ENCODE data around the gene ZNF675.

DNA sequence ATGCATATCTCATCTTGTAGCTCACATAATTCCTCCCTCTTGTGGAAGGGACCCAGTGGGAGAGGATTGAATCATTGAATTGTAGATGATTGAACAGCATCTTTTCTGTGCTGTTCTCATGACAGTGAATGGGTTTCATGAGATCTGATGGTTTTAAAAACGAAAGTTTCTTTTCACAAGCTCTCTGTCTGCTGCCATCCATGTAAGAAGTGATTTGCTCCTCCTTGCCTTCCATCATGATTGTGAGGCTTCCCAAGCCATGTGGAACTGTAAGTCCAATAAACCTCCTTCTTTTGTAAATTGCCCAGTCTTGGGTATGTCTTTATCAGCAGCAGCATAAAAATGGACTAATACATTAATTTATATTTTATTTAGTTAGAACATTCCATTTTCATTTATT, 19.6 kb upstream of the ZNF675 start:
- no peak for TF ChIP-seq POLR2A (IDR thresholded peaks at IDR 0.05; ENCODE audit: low read depth, low read length)
- no peak for TF ChIP-seq POLR2AphosphoS5 (IDR thresholded peaks at IDR 0.05; ENCODE audit: low read depth, low read length)

Measured in GM12892 (cell line).